A673 (cell line): ENCODE measurements around the gene ZBTB22. TPM values are rescaled to one million over a fixed set of nuclear protein-coding genes. Genes with fewer than 3 reads are reported as not detected.
A peak's percentile ranks its signal among the peaks of the same experiment; 100 is the strongest.

ENCODE experiments used
- BruUV-seq: library from RNA; stranded (reverse); fragments of 400-500 nt; replicated peaks from 2 replicates; lab custom pipeline; 2021; lab: Mats Ljungman, UMichigan
- CTCF ChIA-PET: fragments of 300-600 bp; sonication (Branson Sonifier 250); formaldehyde crosslinking; loops from one replicate; lab custom pipeline; 2022; ENCODE audit warnings: antibody characterized with exemption; lab: Charles Lee
- POLR2A ChIA-PET: fragments of 300-600 bp; sonication (Branson Sonifier 250); formaldehyde crosslinking; loops from one replicate; lab custom pipeline; 2022; ENCODE audit warnings: antibody characterized with exemption; ENCODE audit not compliant: low non-redundant PET; lab: Charles Lee
- DNase-seq: peaks from one replicate; pipeline ENCODE4 v3.0.0-alpha.2; 2015; ENCODE audit warnings: low spot score
- H3K27ac ChIP-seq: fragments of 200-600 bp; sonication (generic); 2 replicates; pipeline ENCODE4 v1.5.1; 2016; ENCODE audit warnings: mixed run types, low read depth, mild to moderate bottlenecking, mixed read lengths, antibody characterized with exemption, low read length; ENCODE audit not compliant: poor library complexity, severe bottlenecking
- H3K27me3 ChIP-seq: fragments of 200-600 bp; sonication (generic); replicated peaks from 2 replicates; pipeline ENCODE4 v1.6.1; 2017; ENCODE audit warnings: mixed run types, low read depth, mild to moderate bottlenecking, mixed read lengths, antibody characterized with exemption, low read length; ENCODE audit not compliant: insufficient read depth, poor library complexity
- H3K36me3 ChIP-seq: fragments of 200-600 bp; sonication (generic); 2 replicates; pipeline ENCODE4 v1.6.1; 2016; ENCODE audit warnings: mixed run types, mild to moderate bottlenecking, mixed read lengths, antibody characterized with exemption, low read length; ENCODE audit not compliant: insufficient read depth, poor library complexity, severe bottlenecking
- H3K4me1 ChIP-seq: fragments of 200-600 bp; sonication (generic); 2 replicates; pipeline ENCODE4 v1.6.1; 2017; ENCODE audit warnings: mixed run types, mild to moderate bottlenecking, mixed read lengths, antibody characterized with exemption, low read length; ENCODE audit not compliant: insufficient read depth, poor library complexity, severe bottlenecking
- H3K4me3 ChIP-seq: fragments of 200-600 bp; sonication (generic); 2 replicates; pipeline ENCODE4 v1.5.1; 2016; ENCODE audit warnings: low read depth, mixed run types, mild to moderate bottlenecking, mixed read lengths, low read length; ENCODE audit not compliant: poor library complexity, severe bottlenecking
- H3K9me3 ChIP-seq: fragments of 200-600 bp; sonication (generic); 2 replicates; pipeline ENCODE4 v1.6.1; 2016; ENCODE audit warnings: mixed run types, low read depth, mild to moderate bottlenecking, mixed read lengths, antibody characterized with exemption, low read length; ENCODE audit not compliant: poor library complexity, severe bottlenecking
- EZH2 ChIP-seq: fragments of 200-600 bp; sonication (generic); IDR thresholded peaks from 2 replicates; pipeline ENCODE4 v1.6.1; 2017; ENCODE audit warnings: borderline replicate concordance, low read depth, mild to moderate bottlenecking, mixed read lengths, antibody characterized with exemption, low read length; ENCODE audit not compliant: poor library complexity, severe bottlenecking
- intact Hi-C: fragments of 100-400 bp; cut with micrococcal nuclease; formaldehyde crosslinking; loops from one replicate; pipeline ENCODE4 v1.10.0; 2022; ENCODE audit not compliant: unreplicated experiment
- total RNA-seq: library from RNA; stranded (reverse); gene quantifications from 2 replicates; pipeline ENCODE4 v1.2.3, GENCODE V29; 2021
- TF ChIP-seq, protein P1 (sequence below): fragments of 300-800, 200-600 bp; sonication (generic); conservative IDR thresholded peaks from 2 replicates; pipeline ENCODE4 v1.5.1; 2017; ENCODE audit warnings: low read depth, mild to moderate bottlenecking, antibody characterized with exemption, low read length, moderate library complexity, mixed read lengths

Gene ZBTB22
- total RNA-seq, 1 experiment from 2014 or later: 11.3 TPM

DNA sequence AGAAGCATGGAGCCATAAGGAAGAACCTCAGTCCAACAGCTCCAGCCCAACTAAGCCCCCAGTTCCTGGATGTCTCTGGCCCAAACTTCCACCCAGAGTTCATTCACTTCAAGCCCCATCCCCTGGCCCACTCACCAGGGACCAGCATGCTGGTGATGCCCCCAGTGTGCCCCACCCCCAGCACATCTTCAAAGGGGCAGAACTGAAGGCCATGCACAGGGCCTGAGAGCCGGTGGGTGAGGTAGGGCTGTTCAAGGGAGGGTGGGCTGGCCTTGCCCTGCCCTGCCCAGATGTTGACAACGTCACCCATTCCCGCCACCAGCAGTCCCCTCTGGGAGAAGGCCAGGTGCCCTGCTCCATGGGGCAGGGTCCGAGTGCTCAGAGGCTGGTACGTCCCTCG lies 37.0 kb downstream of the ZBTB22 start:
- no peak for TF ChIP-seq EZH2
- TF ChIP-seq, protein P1, sequence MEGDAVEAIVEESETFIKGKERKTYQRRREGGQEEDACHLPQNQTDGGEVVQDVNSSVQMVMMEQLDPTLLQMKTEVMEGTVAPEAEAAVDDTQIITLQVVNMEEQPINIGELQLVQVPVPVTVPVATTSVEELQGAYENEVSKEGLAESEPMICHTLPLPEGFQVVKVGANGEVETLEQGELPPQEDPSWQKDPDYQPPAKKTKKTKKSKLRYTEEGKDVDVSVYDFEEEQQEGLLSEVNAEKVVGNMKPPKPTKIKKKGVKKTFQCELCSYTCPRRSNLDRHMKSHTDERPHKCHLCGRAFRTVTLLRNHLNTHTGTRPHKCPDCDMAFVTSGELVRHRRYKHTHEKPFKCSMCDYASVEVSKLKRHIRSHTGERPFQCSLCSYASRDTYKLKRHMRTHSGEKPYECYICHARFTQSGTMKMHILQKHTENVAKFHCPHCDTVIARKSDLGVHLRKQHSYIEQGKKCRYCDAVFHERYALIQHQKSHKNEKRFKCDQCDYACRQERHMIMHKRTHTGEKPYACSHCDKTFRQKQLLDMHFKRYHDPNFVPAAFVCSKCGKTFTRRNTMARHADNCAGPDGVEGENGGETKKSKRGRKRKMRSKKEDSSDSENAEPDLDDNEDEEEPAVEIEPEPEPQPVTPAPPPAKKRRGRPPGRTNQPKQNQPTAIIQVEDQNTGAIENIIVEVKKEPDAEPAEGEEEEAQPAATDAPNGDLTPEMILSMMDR: no peak
- H3K36me3 ChIP-seq: peaks cover 44% of the 10 kb centered on the region
- H3K4me3 ChIP-seq: no peak overlapping the region
- no TSS peak for BruUV-seq
- ChIA-PET CTCF (no interaction called here), POLR2A (interaction anchor here (0.5 kb wide), 1 partner anchor 65 kb away, joined by 5 read pairs; no protein-coding TSS in a partner anchor)
- H3K9me3 ChIP-seq: no peaks in the 10 kb centered on the region
- DNase-seq: no peak
- peaks cover 14% of the 10 kb centered on the region for H3K4me1 ChIP-seq
- H3K27ac ChIP-seq: no peak overlapping the region
- H3K27me3 ChIP-seq: no peaks in the 10 kb centered on the region
- intact Hi-C loops: no loop called here

DNA sequence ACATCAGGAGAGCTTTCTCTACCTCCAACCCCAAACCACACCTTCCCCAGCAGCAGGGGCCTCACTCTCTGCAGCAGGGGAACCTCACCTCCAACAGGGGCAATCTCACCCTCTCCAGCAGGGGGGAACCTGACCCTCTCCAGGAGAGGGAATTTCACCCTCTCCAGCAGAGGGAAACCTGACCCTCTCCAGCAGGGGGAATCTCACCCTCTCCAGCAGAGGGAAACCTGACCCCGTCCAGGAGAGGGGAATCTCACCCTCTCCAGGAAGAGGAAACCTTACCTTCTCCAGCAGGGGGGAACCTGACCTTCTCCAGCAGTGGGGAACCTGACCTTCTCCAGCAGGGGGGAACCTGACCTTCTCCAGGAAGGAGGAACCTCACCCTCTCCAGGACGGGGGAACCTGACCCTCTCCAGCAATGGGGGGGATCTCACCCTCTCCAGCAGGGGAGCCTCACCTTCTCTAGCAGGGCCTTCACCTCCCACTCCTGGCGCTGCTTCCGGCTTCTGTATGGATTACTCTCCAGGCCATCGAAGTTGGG lies 37.5 kb downstream of the ZBTB22 start:
- H3K4me3 ChIP-seq: no peak overlapping the region
- CTCF ChIA-PET: no interaction called here
- H3K4me1 ChIP-seq: peaks cover 19% of the 10 kb centered on the region
- H3K36me3 ChIP-seq: peaks cover 49% of the 10 kb centered on the region
- DNase-seq: peak; percentile 69
- H3K9me3 ChIP-seq: no peaks in the 10 kb centered on the region
- intact Hi-C loops: no loop called here
- POLR2A ChIA-PET: no interaction called here
- BruUV-seq: no TSS peak
- no peak overlapping the region for H3K27ac ChIP-seq
- TF ChIP-seq EZH2: no peak
- TF ChIP-seq, protein P1: peak; percentile 54
- no peaks in the 10 kb centered on the region for H3K27me3 ChIP-seq

DNA sequence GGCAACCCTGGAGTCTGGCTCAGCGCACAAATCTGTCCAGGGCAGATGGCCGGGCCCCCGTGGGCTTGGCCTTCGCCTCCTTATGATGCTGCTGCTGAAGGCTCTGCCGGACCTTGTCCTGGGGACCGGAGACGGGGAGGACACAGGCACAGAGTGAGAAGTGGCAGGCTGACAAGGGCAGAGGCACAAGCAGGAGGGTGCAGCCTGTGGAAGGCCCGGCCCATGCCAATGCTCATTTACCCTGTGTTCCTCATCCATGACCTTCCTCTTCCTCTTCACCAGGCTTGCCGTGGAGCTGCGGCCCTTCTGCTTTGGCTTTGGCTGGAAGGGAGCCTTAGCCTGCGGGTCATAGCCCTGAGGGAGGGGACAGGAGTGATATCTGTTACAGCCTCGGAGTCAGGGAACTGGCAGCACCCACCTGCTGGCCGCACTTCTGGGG lies 38.3 kb downstream of the ZBTB22 start:
- POLR2A ChIA-PET: no interaction called here
- Histone ChIP-seq H3K27me3 (no peaks in the 10 kb centered on the region), H3K36me3 (peaks cover 49% of the 10 kb centered on the region), H3K4me3 (no peak overlapping the region), H3K9me3 (no peaks in the 10 kb centered on the region), H3K4me1 (peaks cover 27% of the 10 kb centered on the region), H3K27ac (no peak overlapping the region)
- intact Hi-C loops: no loop called here
- DNase-seq: no peak
- TF ChIP-seq, protein P1: no peak
- TF ChIP-seq EZH2: no peak
- CTCF ChIA-PET: no interaction called here
- BruUV-seq: no TSS peak
